CD1c-positive myeloid dendritic cell (primary cell): ENCODE data around the gene ROR1.
"Not testable (repeated sequence)": the region's sequence is repeated elsewhere in the genome, so short reads cannot be mapped to it uniquely, and the experiment has no call there.

Experiments used
- DNase-seq: peaks from one replicate; pipeline ENCODE4 v3.0.0-alpha.2; 2016; ENCODE audit errors: extremely low spot score

ROR1 gene

GRCh38 chr1:63794354-63794753 lies 20.5 kb downstream of the ROR1 start:
- no peak for DNase-seq

GRCh38 chr1:63794939-63795378 lies 21.1 kb downstream of the ROR1 start:
- DNase-seq: no peak

- no peak for DNase-seq
Measured at GRCh38 chr1:63795455-63795854, 21.6 kb downstream of the ROR1 start.

- DNase-seq: no peak
Measured at GRCh38 chr1:63797056-63797726, 23.4 kb downstream of the ROR1 start.

- DNase-seq: no peak
Measured at GRCh38 chr1:63798284-63798683, 24.5 kb downstream of the ROR1 start.

- no peak for DNase-seq
Measured at GRCh38 chr1:63799307-63799706, 25.5 kb downstream of the ROR1 start.

- DNase-seq: no peak
Measured at GRCh38 chr1:63799820-63800219, 26.0 kb downstream of the ROR1 start.

GRCh38 chr1:63802109-63802508 lies 28.3 kb downstream of the ROR1 start:
- DNase-seq: no peak

- no peak for DNase-seq
Measured at GRCh38 chr1:63804829-63805484, 31.1 kb downstream of the ROR1 start.

GRCh38 chr1:63807046-63807445 lies 33.2 kb downstream of the ROR1 start:
- DNase-seq: no peak

- no peak for DNase-seq
Measured at GRCh38 chr1:63810936-63811469, 37.2 kb downstream of the ROR1 start.

GRCh38 chr1:63812071-63812700 lies 38.4 kb downstream of the ROR1 start:
- DNase-seq: no peak

GRCh38 chr1:63813829-63814277 lies 40.0 kb downstream of the ROR1 start:
- DNase-seq: no peak

- DNase-seq: not testable (repeated sequence)
Measured at GRCh38 chr1:63816217-63816815, 42.5 kb downstream of the ROR1 start.

- DNase-seq: no peak
Measured at GRCh38 chr1:63817152-63817667, 43.4 kb downstream of the ROR1 start.

GRCh38 chr1:63817700-63818099 lies 43.9 kb downstream of the ROR1 start:
- DNase-seq: no peak

- no peak for DNase-seq
Measured at GRCh38 chr1:63818567-63819325, 44.9 kb downstream of the ROR1 start.

- no peak for DNase-seq
Measured at GRCh38 chr1:63819795-63820194, 46.0 kb downstream of the ROR1 start.

GRCh38 chr1:63821091-63822005 lies 47.5 kb downstream of the ROR1 start:
- no peak for DNase-seq

GRCh38 chr1:63822540-63822939 lies 48.7 kb downstream of the ROR1 start:
- DNase-seq: no peak
